Karpas-422 (cell line): ENCODE measurements around the gene KLHL20. TPM values are rescaled to one million over a fixed set of nuclear protein-coding genes. Genes with fewer than 3 reads are reported as not detected.
"Not testable (repeated sequence)": the region's sequence is repeated elsewhere in the genome, so short reads cannot be mapped to it uniquely, and the experiment has no call there.

ENCODE experiments used
- DNase-seq: peaks from one replicate; pipeline ENCODE4 v3.0.0-alpha.2; 2015
- H2AFZ ChIP-seq: fragments of 200-600 bp; sonication (generic); 2 replicates; pipeline ENCODE4 v1.6.1; 2014; ENCODE audit warnings: antibody characterized with exemption, low read length, mixed read lengths
- H3K27ac ChIP-seq: fragments of 200-600 bp; sonication (generic); 2 replicates; pipeline ENCODE4 v1.5.1; 2014; ENCODE audit warnings: mild to moderate bottlenecking, low read length, moderate library complexity
- H3K27me3 ChIP-seq: fragments of 200-600 bp; sonication (generic); 2 replicates; pipeline ENCODE4 v1.6.1; 2014; ENCODE audit warnings: low read length, mixed read lengths
- H3K36me3 ChIP-seq: fragments of 200-600 bp; sonication (generic); 2 replicates; pipeline ENCODE4 v1.6.1; 2014; ENCODE audit warnings: low read length, mixed read lengths; ENCODE audit not compliant: insufficient read depth
- H3K4me1 ChIP-seq: fragments of 200-600 bp; sonication (generic); 2 replicates; pipeline ENCODE4 v1.6.1; 2014; ENCODE audit warnings: mild to moderate bottlenecking, low read length, mixed read lengths
- H3K4me2 ChIP-seq: fragments of 200-600 bp; sonication (generic); 2 replicates; pipeline ENCODE4 v1.6.1; 2014; ENCODE audit warnings: low read length, low read depth, mild to moderate bottlenecking; ENCODE audit not compliant: poor library complexity, severe bottlenecking
- H3K4me3 ChIP-seq: fragments of 200-600 bp; sonication (generic); 2 replicates; pipeline ENCODE4 v1.5.1; 2014; ENCODE audit warnings: mild to moderate bottlenecking, antibody characterized with exemption, low read length, mixed read lengths
- H3K79me2 ChIP-seq: fragments of 200-600 bp; sonication (generic); 2 replicates; pipeline ENCODE4 v1.6.1; 2014; ENCODE audit warnings: mild to moderate bottlenecking, low read length, mixed read lengths
- H3K9ac ChIP-seq: fragments of 200-600 bp; sonication (generic); 2 replicates; pipeline ENCODE4 v1.6.0; 2014; ENCODE audit warnings: low read length
- H3K9me2 ChIP-seq: fragments of 200-600 bp; sonication (generic), shearing (Covaris generic); replicated peaks from 2 replicates; pipeline ENCODE4 v1.6.0; 2014; ENCODE audit warnings: mild to moderate bottlenecking, low read length, moderate library complexity; ENCODE audit not compliant: insufficient read depth
- H3K9me3 ChIP-seq: fragments of 300-700, 200-600 bp; sonication (generic); 2 replicates; pipeline ENCODE4 v1.6.1; 2014; ENCODE audit warnings: low read length, mixed read lengths
- H4K20me1 ChIP-seq: fragments of 200-600 bp; sonication (generic); 2 replicates; pipeline ENCODE4 v1.6.1; 2014; ENCODE audit warnings: mild to moderate bottlenecking, antibody characterized with exemption, low read length, low read depth; ENCODE audit not compliant: insufficient read depth
- total RNA-seq: library from RNA; depleted of rRNA; stranded (reverse); fragments of >200 nt; shearing (Covaris generic); gene quantifications from 2 replicates; pipeline ENCODE4 v1.2.3, GENCODE V29; 2014; ENCODE audit warnings: low replicate concordance

KLHL20 gene
- total RNA-seq, 1 experiment from 2014 or later: 28.4 TPM

DNA sequence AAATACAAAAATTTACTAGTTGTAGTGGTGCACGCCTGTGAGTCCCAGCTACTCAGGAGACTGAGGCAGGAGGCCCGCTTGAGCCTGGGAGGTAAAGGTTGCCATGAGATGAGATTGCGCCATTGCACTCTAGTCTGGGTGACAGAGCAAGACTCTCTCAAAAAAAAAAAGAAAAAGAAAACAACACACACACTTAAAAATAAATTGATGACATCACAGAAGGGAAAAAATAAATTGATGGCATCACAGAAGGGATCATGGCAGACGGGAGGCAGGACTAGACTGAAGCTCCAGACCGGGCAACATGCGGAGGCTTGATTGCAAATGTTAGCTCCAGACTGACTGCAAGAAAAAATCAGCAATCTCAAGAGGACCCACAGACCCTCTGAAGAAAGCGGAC, 43.3 kb downstream of the KLHL20 start:
- DNase-seq: no peak
- H3K36me3 ChIP-seq: peaks cover 44% of the 10 kb centered on the region
- no peaks in the 10 kb centered on the region for H3K9me3 ChIP-seq

DNA sequence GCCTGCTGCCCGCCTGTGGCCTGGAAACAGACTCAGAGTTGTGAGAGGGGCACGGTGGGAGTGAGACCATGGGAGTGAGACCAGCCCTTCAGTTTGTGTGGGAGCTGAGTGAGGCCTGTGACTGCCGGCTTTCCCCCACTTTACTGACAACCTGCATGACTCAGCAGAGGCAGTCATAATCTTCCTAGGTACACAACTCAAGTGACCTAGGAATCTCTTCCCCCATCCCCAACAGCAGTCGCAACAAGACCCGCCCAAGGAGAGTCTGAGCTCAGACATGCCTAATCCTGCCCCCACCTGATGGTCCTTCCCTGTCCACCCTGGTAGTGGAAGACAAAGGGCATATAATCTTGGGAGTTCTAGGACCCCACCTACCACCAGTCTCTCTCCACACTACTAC, 44.2 kb downstream of the KLHL20 start:
- no peak overlapping the region for H3K4me3 ChIP-seq
- H3K27me3 ChIP-seq: no peaks in the 10 kb centered on the region
- no peak overlapping the region for H3K27ac ChIP-seq
- no peak overlapping the region for H3K9ac ChIP-seq
- H3K9me3 ChIP-seq: no peaks in the 10 kb centered on the region
- no peaks in the 10 kb centered on the region for H3K9me2 ChIP-seq
- H2AFZ ChIP-seq: no peak overlapping the region
- H3K36me3 ChIP-seq: peaks cover 38% of the 10 kb centered on the region
- no peaks in the 10 kb centered on the region for H3K4me1 ChIP-seq
- DNase-seq: no peak
- no peak overlapping the region for H3K4me2 ChIP-seq
- H3K79me2 ChIP-seq: no peaks in the 10 kb centered on the region
- H4K20me1 ChIP-seq: no peaks in the 10 kb centered on the region

More for the DNA sequence above, 43.3 kb downstream of the KLHL20 start:
- no peak overlapping the region for H2AFZ ChIP-seq
- H3K27me3 ChIP-seq: no peaks in the 10 kb centered on the region
- H3K9me2 ChIP-seq: no peaks in the 10 kb centered on the region
- no peaks in the 10 kb centered on the region for H3K4me1 ChIP-seq
- H3K4me2 ChIP-seq: no peak overlapping the region
- no peaks in the 10 kb centered on the region for H3K79me2 ChIP-seq
- H3K9ac ChIP-seq: no peak overlapping the region
- H4K20me1 ChIP-seq: no peaks in the 10 kb centered on the region
- H3K4me3 ChIP-seq: no peak overlapping the region
- H3K27ac ChIP-seq: no peak overlapping the region

DNA sequence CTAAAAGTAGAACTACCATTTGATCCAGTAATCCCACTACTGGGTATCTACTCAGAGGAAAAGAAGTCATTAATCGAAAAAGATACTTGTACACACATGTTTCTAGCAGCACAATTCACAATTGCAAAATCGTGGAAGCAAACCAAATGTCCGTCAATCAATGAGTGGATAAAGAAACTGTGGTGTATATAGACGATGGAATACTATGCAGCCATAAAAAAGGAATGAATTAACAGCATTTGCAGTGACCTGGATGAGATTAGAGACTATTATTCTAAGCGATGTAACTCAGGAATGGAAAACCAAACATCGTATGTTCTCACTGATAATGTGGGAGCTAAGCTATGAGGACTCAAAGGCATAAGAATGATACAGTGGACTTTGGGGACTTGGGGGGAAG, 49.5 kb downstream of the KLHL20 start:
- H3K4me3 ChIP-seq, H2AFZ ChIP-seq, H3K9ac ChIP-seq: not testable (repeated sequence)

DNA sequence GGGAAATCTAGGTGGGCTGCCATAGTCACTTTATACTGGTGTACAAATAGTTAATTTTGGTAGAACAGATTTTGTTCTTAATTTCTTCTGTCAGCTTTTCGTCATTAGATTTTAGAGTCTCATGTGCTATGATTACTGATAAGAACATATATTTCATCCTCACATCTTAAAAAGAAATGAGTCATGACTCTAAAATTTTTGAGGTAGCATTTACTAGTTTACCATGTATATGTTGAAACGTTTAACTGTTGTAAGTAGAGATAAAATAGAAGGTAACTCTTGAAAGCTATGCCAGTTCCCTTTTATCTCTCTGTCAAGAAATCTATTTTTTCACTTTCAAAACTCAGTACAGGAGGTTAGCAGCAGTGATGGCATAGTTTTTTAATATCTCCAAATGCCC, 53.4 kb downstream of the KLHL20 start:
- Histone ChIP-seq H3K9ac (no peak overlapping the region), H3K9me2 (no peaks in the 10 kb centered on the region), H3K27ac (no peak overlapping the region), H3K4me1 (no peaks in the 10 kb centered on the region), H3K27me3 (no peaks in the 10 kb centered on the region), H3K9me3 (no peaks in the 10 kb centered on the region), H2AFZ (no peak overlapping the region), H3K36me3 (peaks cover 5% of the 10 kb centered on the region; the same call in 1 of the 2 replicates), H3K79me2 (no peaks in the 10 kb centered on the region), H4K20me1 (no peaks in the 10 kb centered on the region), H3K4me3 (no peak overlapping the region), H3K4me2 (no peak overlapping the region)
- no peak for DNase-seq

More for the DNA sequence above, 49.5 kb downstream of the KLHL20 start:
- not testable (repeated sequence) for H3K27ac ChIP-seq, H4K20me1 ChIP-seq, DNase-seq, H3K36me3 ChIP-seq, H3K79me2 ChIP-seq, H3K27me3 ChIP-seq, H3K4me1 ChIP-seq, H3K9me2 ChIP-seq, H3K9me3 ChIP-seq, H3K4me2 ChIP-seq

DNA sequence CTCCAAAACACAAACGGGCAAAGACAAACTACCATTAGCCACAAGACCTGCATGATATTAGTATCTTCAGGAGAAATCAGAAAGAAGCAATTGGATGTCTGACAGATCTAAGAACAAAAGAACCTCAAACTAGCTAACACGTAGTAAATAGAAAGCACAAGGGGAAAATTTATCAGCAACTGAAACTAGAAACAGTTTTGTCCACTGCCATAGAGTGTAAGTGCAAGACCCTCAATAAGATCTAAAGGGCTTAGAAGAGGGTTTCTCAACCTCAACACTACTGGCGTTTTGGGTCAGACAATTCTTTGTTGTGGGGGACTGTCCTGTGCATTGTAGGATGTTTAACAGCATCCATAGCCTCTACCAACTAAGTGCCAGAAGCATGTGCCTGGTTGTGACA, 54.0 kb downstream of the KLHL20 start:
- no peaks in the 10 kb centered on the region for H3K27me3 ChIP-seq
- no peaks in the 10 kb centered on the region for H4K20me1 ChIP-seq
- no peak overlapping the region for H2AFZ ChIP-seq
- no peaks in the 10 kb centered on the region for H3K4me1 ChIP-seq
- H3K9ac ChIP-seq: no peak overlapping the region
- H3K4me2 ChIP-seq: no peak overlapping the region
- H3K36me3 ChIP-seq: peaks cover 5% of the 10 kb centered on the region; the same call in 1 of the 2 replicates
- H3K4me3 ChIP-seq: no peak overlapping the region
- DNase-seq: no peak
- H3K9me3 ChIP-seq: no peaks in the 10 kb centered on the region
- no peaks in the 10 kb centered on the region for H3K79me2 ChIP-seq
- no peaks in the 10 kb centered on the region for H3K9me2 ChIP-seq
- H3K27ac ChIP-seq: no peak overlapping the region

DNA sequence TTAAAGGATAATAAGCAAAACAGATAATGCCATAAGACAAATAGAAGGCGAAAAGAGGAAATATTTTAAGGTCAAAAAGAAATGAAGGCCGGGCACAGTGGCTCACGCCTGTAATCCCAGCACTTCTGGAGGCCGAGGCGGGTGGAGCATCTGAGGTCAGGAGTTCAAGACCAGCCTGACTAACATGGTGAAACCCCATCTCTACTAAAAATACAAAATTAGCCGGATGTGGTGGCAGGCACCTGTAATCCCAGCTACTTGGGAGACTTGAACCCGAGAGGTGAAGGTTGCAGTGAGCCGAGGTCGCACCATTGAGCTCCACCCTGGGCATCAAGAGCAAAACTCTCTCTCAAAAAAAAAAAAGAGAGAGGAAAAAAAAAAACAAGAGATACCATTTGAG, 55.5 kb downstream of the KLHL20 start:
- H3K27ac ChIP-seq, H2AFZ ChIP-seq, H3K4me3 ChIP-seq, H3K79me2 ChIP-seq, H3K27me3 ChIP-seq, H4K20me1 ChIP-seq, H3K9me2 ChIP-seq, H3K9ac ChIP-seq, H3K36me3 ChIP-seq, H3K4me1 ChIP-seq, H3K9me3 ChIP-seq, H3K4me2 ChIP-seq, DNase-seq: not testable (repeated sequence)

DNA sequence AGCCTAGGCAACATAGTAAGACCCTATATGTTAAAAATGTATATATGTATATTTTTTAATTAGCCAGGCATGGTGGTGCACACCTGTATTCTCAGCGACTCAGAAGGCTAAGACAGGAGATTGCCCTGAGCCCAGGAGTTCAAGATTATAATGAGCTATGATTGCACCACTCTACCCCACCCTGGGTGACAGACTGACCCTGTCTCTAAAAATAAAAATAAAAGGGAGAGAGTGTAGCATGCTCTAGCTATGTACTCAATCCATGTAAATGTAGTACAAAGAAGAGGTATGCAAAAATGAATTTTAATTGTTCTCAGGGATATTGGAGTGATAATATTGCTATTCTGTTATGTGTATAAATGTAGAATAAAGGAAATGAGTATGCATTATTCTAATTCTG, 56.8 kb downstream of the KLHL20 start:
- H3K9me2 ChIP-seq: no peaks in the 10 kb centered on the region
- H2AFZ ChIP-seq: no peak overlapping the region
- H3K9me3 ChIP-seq: no peaks in the 10 kb centered on the region
- no peak overlapping the region for H3K4me3 ChIP-seq
- no peaks in the 10 kb centered on the region for H3K27me3 ChIP-seq
- 0 out of 2 replicates have a peak, but pooled peaks cover under 1% of the 10 kb centered on the region for H3K79me2 ChIP-seq
- H4K20me1 ChIP-seq: no peaks in the 10 kb centered on the region
- H3K9ac ChIP-seq: no peak overlapping the region
- H3K4me2 ChIP-seq: no peak overlapping the region
- no peak for DNase-seq
- H3K4me1 ChIP-seq: no peaks in the 10 kb centered on the region
- H3K36me3 ChIP-seq: peaks cover 3% of the 10 kb centered on the region; the same call in 1 of the 2 replicates
- H3K27ac ChIP-seq: no peak overlapping the region

DNA sequence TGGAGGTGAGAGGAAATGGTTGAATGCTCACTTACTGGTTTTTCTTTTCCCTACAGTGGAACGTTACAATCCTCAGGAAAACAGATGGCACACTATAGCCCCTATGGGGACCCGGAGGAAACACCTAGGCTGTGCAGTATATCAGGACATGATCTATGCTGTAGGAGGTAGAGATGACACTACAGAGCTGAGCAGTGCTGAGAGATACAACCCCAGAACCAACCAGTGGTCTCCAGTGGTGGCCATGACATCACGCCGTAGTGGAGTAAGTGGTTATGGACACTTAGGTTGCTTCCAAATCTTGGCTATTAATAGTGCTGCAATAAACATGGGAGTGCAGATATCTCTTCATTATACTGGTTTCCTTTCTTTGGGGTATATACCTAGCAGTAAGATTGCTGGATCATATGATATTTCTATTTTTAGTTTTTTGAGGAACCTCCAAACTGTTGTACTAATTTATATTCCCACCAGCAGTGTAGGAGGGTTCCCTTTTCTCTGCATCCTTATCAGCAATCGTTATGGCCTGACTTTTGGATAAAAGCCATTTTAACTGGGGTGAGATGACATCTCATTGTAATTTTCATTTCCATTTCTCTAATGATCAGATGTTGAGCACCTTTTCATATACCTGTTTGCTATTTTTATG, 60.9 kb downstream of the KLHL20 start:
- H3K9me2 ChIP-seq: no peaks in the 10 kb centered on the region
- H3K27ac ChIP-seq: no peak overlapping the region
- H4K20me1 ChIP-seq: no peaks in the 10 kb centered on the region
- no peaks in the 10 kb centered on the region for H3K27me3 ChIP-seq
- H2AFZ ChIP-seq: no peak overlapping the region
- no peaks in the 10 kb centered on the region for H3K9me3 ChIP-seq
- H3K4me3 ChIP-seq: no peak overlapping the region
- DNase-seq: no peak
- no peak overlapping the region for H3K9ac ChIP-seq
- H3K36me3 ChIP-seq: peaks cover 16% of the 10 kb centered on the region; the same call in 1 of the 2 replicates
- H3K4me2 ChIP-seq: no peak overlapping the region
- H3K79me2 ChIP-seq: peaks cover 17% of the 10 kb centered on the region
- H3K4me1 ChIP-seq: no peaks in the 10 kb centered on the region
